Rectal smooth muscle tissue (tissue), 1 donor: ENCODE measurements around the gene SNAPC4.

Experiments used
- H3K27ac ChIP-seq: one replicate; pipeline ENCODE4 v1.7.0; 2013; ENCODE audit warnings: low read depth, low read length, inconsistent platforms
- H3K27me3 ChIP-seq: one replicate; pipeline ENCODE4 v1.7.0; 2013; ENCODE audit warnings: low read length; ENCODE audit not compliant: control insufficient read depth, insufficient read depth
- H3K36me3 ChIP-seq: one replicate; pipeline ENCODE4 v1.7.0; 2013; ENCODE audit warnings: low read length; ENCODE audit not compliant: control insufficient read depth, insufficient read depth
- H3K4me1 ChIP-seq: one replicate; pipeline ENCODE4 v1.7.0; 2013; ENCODE audit warnings: low read length; ENCODE audit not compliant: control insufficient read depth, insufficient read depth
- H3K4me3 ChIP-seq: one replicate; pipeline ENCODE4 v1.7.0; 2013; ENCODE audit warnings: low read length
- H3K9ac ChIP-seq: one replicate; pipeline ENCODE4 v1.7.0; 2013; ENCODE audit warnings: low read length

Gene SNAPC4

DNA sequence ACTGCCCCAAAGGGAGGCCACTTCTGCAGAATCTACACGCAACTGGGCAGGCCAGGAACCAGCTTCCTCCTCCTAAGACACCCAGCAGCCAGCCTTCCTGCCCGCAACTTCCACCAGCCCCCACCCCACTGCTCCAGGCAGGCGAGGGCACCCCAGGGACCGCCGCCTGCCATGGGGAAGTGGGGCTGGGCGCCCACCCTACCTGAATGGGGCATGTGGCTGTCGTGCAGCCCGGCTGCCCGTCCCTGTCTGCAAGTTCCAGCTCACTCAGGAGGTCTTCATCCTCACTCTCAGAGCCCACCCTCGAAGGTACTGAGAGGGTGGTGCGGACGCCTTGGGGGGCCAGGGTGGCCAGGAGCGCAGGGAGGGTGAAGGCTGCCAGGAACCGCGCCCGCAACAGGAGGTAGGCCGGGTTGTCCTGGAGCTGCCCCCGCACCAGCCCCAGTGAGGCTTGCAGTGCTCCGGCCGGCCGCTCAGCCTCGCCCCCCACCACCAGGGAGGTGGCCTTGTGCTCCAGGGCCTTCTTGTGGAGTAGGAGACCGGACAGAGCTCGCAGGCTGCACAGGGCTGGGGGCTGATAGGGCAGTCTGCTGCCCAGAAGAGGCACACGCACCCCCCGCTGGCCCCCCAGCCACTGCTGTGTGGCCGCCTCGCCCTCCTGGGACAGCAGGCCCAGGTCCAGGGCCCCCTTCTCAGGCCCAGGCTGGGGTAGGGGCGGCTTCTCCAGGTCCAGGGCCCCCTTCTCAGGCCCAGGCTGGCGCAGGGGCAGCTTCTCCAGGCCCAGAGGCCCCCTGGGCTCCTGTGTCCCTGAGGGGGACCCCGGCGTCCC lies 22.4 kb downstream of the SNAPC4 start:
- H3K36me3 ChIP-seq: peaks cover 7% of the 10 kb centered on the region
- no peak overlapping the region for H3K27ac ChIP-seq
- no peak overlapping the region for H3K9ac ChIP-seq
- H3K4me3 ChIP-seq: no peak overlapping the region
- peaks cover 2% of the 10 kb centered on the region for H3K4me1 ChIP-seq
- no peaks in the 10 kb centered on the region for H3K27me3 ChIP-seq

DNA sequence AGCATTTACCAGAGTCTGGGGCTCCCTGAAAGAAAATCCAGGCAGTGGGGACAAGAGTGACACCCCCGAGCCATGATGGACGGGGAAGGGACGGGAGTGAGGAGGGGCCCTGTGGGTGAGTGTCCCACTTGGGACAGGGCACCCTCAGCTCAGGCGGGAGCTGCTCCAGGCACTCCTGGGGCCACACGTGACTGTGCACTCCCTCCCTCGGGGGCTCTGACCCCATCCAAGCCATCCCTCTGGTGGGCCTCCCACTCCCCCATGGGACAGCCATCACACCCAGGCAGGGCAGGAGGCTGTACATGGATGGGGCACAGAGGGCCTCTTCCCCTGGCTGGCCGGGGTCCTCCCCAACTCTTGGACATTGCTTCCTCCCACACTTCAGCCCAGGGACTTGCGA lies 23.5 kb downstream of the SNAPC4 start:
- Histone ChIP-seq H3K27ac (no peak overlapping the region), H3K4me1 (peaks cover 2% of the 10 kb centered on the region), H3K9ac (no peak overlapping the region), H3K36me3 (no peaks in the 10 kb centered on the region), H3K4me3 (no peak overlapping the region), H3K27me3 (no peaks in the 10 kb centered on the region)

DNA sequence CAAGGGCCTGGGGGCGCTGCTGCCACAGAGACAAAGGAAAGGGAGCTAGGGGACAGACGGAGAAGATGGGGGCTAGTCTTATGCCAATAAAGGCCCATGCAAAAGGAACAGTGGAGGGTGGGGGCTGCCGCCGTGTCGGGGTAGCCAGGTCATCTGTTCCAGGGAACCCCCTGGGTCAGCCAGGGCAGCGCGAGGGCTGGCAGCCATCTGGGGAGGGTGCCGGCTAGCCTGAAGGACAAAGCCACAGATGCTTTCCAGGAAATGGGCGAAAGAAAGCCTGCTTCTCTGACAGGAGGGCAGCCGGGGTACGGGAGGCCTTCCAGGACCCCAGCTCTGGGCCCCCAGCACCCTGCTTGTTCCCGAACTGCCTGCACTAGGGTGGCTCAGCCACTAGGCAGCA lies 24.9 kb downstream of the SNAPC4 start:
- Histone ChIP-seq H3K36me3 (no peaks in the 10 kb centered on the region), H3K27ac (no peak overlapping the region), H3K27me3 (no peaks in the 10 kb centered on the region), H3K9ac (no peak overlapping the region), H3K4me3 (no peak overlapping the region), H3K4me1 (peaks cover 2% of the 10 kb centered on the region)

DNA sequence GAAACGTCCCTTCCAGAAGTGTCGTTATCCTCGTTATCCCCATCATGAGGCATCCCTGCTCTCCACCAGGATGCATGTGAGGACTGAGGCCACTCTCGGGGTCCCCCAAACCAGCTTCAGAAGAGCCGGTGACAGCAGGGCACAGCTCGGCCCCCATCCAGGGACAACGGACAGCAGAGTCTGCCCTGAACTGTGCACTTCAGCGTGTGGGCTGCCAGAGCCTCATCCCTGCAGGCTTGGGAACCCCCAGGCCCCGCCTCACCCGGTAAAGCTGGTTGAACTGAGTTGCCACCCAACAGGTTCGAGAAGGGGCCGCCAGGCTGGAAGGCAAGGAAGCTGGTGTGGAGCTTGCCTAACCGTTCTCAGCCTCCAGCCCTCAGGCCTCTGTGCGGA lies 25.8 kb downstream of the SNAPC4 start:
- Histone ChIP-seq H3K9ac (no peak overlapping the region), H3K27ac (no peak overlapping the region), H3K27me3 (no peaks in the 10 kb centered on the region), H3K36me3 (no peaks in the 10 kb centered on the region), H3K4me3 (no peak overlapping the region), H3K4me1 (peaks cover 2% of the 10 kb centered on the region)

DNA sequence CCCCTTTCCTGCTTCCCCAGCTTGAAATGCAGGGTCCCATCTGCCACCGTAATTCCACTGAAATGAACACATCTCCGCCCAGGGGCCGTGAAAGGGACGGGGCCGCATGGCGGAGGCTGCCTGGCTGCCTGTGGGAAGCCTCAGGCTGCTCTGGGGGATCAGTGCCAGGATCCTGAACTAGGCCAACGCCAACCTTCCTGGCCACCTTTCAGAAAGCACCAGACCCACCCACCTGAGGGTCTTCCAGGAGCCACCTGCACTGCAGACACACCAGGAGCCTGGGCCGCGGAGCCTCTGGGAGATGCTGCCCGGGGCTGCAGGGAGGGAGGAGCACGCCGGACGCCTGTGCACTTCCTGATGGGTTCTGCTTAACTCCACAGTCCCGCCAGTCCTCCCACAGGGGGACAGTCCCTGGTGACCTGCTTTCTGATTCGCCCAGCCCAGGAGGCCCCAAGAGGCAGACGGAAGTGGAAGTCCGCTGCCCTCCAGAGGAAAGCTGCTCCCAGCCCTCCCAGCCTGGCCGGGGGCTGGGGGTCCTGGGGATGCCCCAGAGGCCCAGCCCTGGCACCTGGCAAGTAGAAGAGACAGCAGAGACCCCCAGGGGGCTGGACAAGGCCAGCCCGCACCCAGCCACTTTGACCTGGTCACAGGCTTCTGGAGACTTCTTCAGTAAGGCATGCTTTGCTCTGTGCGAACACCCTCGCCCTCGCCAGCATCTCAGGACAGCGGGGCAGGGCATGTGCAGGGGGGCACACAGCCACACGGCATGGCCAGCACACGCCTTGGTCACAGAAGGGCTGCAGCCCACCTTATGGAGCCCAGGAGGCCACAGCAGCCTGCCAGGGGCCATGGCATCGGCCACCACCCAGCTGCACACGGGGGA lies 26.4 kb downstream of the SNAPC4 start, which contains the start of gene CARD9:
TSS of gene CARD9 (minus strand) at position 370 of the 883 bp plus-strand sequence. CDS start 1,591 bp downstream, outside the sequence.
- H3K9ac ChIP-seq: no peak within 1 kb of the TSS
- H3K27me3 ChIP-seq: no peaks in the 10 kb centered on the region
- H3K27ac ChIP-seq: no peak within 1 kb of the TSS
- no peaks in the 10 kb centered on the region for H3K36me3 ChIP-seq
- H3K4me3 ChIP-seq: peak within 1 kb of the TSS; percentile 5
- H3K4me1 ChIP-seq: peaks cover 2% of the 10 kb centered on the region

DNA sequence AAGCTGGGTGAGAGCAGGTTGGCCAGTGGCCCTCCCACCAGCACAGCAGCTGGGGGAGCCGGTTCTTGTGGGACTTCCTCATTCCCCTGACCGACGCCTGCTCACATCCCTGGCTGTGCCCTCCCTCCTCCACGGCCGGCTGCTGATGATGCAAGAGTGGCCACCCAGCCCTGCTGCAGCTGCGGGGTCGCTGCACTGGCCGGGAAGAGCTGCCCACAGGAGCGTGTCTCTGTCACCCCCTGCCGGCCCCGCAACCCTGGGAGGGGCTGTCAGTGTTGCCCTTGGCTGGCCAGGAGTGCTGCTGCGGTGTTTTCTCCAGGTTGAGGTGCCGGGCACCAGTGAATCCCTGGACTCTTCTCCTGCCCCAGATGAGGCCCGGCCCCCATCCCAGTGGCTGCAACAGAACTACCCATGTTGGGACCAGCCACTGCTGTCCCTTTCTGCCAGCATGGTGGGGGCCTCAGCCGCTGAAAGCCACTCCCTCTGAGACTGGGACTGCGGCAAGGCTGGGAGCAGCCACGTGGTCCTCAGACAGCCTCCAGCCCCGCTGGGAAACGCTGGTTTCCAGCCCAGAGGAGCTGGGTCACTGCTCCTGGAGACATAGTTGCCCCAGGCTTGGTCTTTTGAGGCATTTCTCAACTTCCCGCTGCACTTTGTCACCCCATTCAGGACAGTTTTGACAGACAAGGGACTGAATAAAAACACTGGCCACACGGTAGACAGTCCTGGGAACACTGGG lies 27.2 kb downstream of the SNAPC4 start:
- H3K9ac ChIP-seq: no peak overlapping the region
- no peak overlapping the region for H3K27ac ChIP-seq

DNA sequence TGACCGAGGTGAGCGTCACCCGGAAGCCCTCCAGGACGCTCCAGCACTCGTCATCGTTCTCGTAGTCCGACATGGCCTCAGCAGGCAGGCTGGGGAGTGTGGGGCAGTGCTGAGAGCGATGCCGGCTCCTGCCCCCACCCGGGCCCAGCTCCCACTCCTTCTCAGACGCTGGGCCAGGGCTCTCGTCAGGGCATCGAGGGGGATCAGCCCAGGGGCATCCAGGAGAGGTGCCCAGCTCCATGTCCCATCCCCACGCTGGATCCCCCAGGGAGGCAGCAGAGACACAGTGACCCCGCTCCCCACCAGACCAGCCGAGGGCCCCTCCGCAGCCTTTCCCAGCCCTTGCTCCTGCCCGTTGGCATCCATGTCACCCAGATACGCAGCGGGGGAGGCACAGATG lies 28.0 kb downstream of the SNAPC4 start:
- peaks cover 2% of the 10 kb centered on the region for H3K4me1 ChIP-seq
- H3K4me3 ChIP-seq: no peak overlapping the region
- no peaks in the 10 kb centered on the region for H3K36me3 ChIP-seq
- H3K9ac ChIP-seq: no peak overlapping the region
- no peak overlapping the region for H3K27ac ChIP-seq
- no peaks in the 10 kb centered on the region for H3K27me3 ChIP-seq

More for the DNA sequence above, 27.2 kb downstream of the SNAPC4 start:
- H3K27me3 ChIP-seq: no peaks in the 10 kb centered on the region
- peak overlapping the region; percentile 5 for H3K4me3 ChIP-seq
- peaks cover 2% of the 10 kb centered on the region for H3K4me1 ChIP-seq
- no peaks in the 10 kb centered on the region for H3K36me3 ChIP-seq

DNA sequence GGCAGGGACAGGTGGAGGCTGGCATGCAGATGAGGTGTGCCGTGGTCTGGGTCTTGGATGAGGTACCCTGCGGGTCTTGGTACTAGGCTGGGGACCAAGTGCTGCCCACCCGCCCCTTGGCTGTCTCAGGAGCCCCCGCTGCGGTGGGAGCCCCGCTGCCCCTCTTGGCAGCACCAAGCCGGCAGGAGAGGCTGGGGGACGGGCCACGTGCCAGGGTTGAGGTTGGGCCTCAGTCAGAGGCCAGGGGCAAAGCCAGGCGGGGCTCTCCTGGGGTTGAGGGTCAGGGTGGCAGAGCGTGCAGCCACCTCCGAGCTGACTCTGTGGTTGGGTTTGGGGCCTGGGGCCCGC lies 28.5 kb downstream of the SNAPC4 start:
- Histone ChIP-seq H3K9ac (no peak overlapping the region), H3K27ac (no peak overlapping the region), H3K27me3 (no peaks in the 10 kb centered on the region), H3K4me3 (no peak overlapping the region), H3K36me3 (no peaks in the 10 kb centered on the region), H3K4me1 (peaks cover 2% of the 10 kb centered on the region)

DNA sequence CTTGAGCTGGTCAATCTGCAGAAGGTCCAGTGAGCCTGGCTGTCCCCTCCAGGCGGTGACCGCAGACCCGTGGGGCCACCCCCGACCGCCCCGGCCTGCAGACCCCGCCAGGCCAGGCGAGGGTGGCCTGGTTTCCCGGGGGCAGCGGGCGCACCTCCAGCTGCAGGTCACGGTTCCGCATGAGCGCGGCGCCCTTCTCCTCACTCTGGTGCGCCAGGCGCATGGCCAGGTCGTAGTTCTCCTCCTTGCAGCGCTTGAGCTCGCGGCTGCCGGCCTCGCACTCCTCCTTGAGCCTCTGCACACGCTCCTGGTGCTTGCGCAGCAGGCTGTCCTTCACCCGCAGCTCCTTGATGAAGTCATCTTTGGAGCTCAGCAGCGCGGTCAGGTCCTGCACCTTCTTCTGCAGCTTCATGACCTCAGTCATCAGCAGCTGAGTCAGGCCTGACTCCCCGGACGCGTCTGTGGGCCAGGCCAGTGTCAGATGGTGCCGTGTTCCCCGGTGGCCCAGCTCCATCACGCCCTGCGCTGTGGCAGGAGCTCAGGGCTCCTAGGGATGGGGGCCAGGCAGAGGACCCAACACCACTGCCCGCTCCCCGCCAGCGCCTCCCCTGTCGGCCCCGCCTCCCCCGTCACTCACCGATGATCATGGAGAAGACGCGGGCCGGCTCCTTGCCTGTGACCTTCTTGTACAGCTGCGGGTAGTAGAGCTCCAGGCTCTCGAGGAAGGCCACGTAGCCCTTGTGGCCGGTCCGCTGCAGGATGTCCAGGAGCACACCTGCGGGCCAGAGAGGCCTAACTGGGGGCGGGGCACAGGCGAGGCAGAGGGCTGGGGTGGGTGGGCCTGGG lies 29.1 kb downstream of the SNAPC4 start:
- Histone ChIP-seq H3K27me3 (no peaks in the 10 kb centered on the region), H3K36me3 (no peaks in the 10 kb centered on the region), H3K27ac (no peak overlapping the region)

DNA sequence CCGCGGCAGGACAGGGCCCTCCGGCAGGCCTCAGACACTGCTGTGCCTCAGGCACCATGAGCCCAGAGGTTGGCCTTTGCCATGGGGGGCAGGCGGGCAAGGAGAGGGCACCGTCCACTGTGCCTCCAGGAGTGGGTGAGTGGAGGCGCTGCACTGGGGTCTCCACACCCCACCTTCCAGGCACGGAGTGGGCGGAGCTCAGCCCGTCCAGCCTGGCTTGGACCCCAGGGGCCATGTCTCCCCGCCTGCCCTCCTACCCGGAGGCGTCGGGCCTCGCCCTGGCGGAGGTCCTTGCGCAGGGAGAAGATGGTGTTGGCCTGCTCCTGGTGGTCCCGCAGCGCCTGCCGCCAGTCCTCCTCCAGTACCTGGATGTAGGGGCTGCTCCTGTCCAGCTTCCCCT lies 29.9 kb downstream of the SNAPC4 start:
- Histone ChIP-seq H3K27ac (no peak overlapping the region), H3K27me3 (no peaks in the 10 kb centered on the region), H3K4me1 (peaks cover 2% of the 10 kb centered on the region), H3K4me3 (no peak overlapping the region), H3K36me3 (no peaks in the 10 kb centered on the region), H3K9ac (no peak overlapping the region)

More for the DNA sequence above, 29.1 kb downstream of the SNAPC4 start:
- H3K9ac ChIP-seq: no peak overlapping the region
- H3K4me1 ChIP-seq: peaks cover 2% of the 10 kb centered on the region
- H3K4me3 ChIP-seq: no peak overlapping the region

DNA sequence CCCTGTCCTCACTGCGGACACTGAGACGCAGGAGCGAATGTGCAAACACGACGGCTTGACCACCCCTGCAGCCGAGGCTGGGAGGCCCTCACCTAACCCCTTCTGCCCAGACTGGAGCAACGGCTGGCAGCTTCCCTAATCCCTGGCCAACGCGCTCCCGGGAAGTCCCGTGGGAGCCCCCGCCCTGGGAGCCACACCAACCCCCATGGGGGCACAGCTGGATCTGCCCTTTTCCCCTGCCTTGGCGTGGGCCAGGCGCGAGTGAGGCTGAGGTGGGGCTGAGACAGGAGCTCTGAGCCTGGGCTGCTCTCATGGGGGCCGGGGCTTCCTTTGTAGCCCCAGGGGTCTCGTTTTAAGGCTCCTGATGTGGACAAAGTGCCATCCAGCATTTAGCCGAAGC lies 31.8 kb downstream of the SNAPC4 start:
- no peaks in the 10 kb centered on the region for H3K27me3 ChIP-seq
- H3K4me1 ChIP-seq: peaks cover 6% of the 10 kb centered on the region
- no peak overlapping the region for H3K4me3 ChIP-seq
- H3K27ac ChIP-seq: no peak overlapping the region
- H3K36me3 ChIP-seq: no peaks in the 10 kb centered on the region
- no peak overlapping the region for H3K9ac ChIP-seq
